K562 (cell line): ENCODE results near the gene FAR2. TPM values are rescaled to one million over a fixed set of nuclear protein-coding genes. Genes with fewer than 3 reads are reported as not detected.

ENCODE experiments used
- RBM25 ChIP-seq: fragments of 200-400 bp; formaldehyde crosslinking; IDR thresholded peaks from 2 replicates; pipeline ENCODE4 v1.6.1; 2018; ENCODE audit warnings: low read length, low read depth, moderate library complexity; ENCODE audit not compliant: severe bottlenecking
- SMAD2 ChIP-seq: fragments of 150-350 bp; IDR thresholded peaks from 2 replicates; pipeline ENCODE4 v1.6.1; 2014; ENCODE audit warnings: low read depth, mild to moderate bottlenecking, low read length
- TAF7 ChIP-seq: fragments of 450-650 bp; IDR thresholded peaks from 2 replicates; pipeline ENCODE4 v1.6.1; 2016; ENCODE audit warnings: missing genetic modification characterization, missing compliant biosample characterization
- ZNF121 ChIP-seq: sonication (generic); formaldehyde crosslinking; conservative IDR thresholded peaks from 2 replicates; pipeline ENCODE4 v1.8.0; 2022; ENCODE audit warnings: missing genetic modification reagents
- polyA plus RNA-seq, 8 experiments: library from polyadenylated mRNA; depleted of rRNA in 4 of 8; stranded (reverse) in 5 of 8; unstranded in 3 of 8; fragments of >200 nt; fragmentation: Nextera tagmentation in 2 of 8; fragmentation: Illumina TruSeq in 1 of 8; extraction: Ambion mirVana in 2 of 8; extraction: Trizol in 1 of 8; gene quantifications; 2 replicates each; pipeline versions ENCODE4 v1.2.1 to v1.2.3, GENCODE V29; 2011 to 2014; ENCODE audit warnings: inconsistent platforms in 1 of 8, missing spikeins in 1 of 8
- total RNA-seq, 7 experiments: library from RNA; depleted of rRNA in 6 of 7; stranded (reverse); fragments of >200 nt in 6 of 7; fragmentation: Illumina TruSeq in 2 of 7; extraction: Trizol in 2 of 7; gene quantifications; 2 replicates each; pipeline versions ENCODE4 v1.2.1 to v1.2.3, GENCODE V29; 2011 to 2021; ENCODE audit warnings: low replicate concordance in 1 of 7
- TF ChIP-seq, protein P1 (sequence below), 2 experiments: fragments of 450-650 bp in 1 of 2; IDR thresholded peaks; 2 replicates each; pipeline ENCODE4 v1.6.1; 2011 to 2017; ENCODE audit warnings: low read depth in 2 of 2, antibody characterized with exemption in 1 of 2, borderline replicate concordance in 1 of 2, low read length in 1 of 2, mild to moderate bottlenecking in 1 of 2, mixed read lengths in 1 of 2; ENCODE audit not compliant: control insufficient read depth in 1 of 2
- TF ChIP-seq, protein P2 (sequence below), 2 experiments: fragments of 150-350 bp in 1 of 2; IDR thresholded peaks; 2 replicates each; pipeline ENCODE4 v1.6.1; 2012 to 2016; ENCODE audit warnings: low read depth in 2 of 2, low read length in 2 of 2, mild to moderate bottlenecking in 1 of 2, moderate library complexity in 1 of 2

The FAR2 gene
- total and polyA plus RNA-seq, 9 of the 15 experiments (the other 6 are each of a cell fraction or from before 2014, with no cell fraction given), result 5.0 to 13.4 (median 8.5) TPM

DNA sequence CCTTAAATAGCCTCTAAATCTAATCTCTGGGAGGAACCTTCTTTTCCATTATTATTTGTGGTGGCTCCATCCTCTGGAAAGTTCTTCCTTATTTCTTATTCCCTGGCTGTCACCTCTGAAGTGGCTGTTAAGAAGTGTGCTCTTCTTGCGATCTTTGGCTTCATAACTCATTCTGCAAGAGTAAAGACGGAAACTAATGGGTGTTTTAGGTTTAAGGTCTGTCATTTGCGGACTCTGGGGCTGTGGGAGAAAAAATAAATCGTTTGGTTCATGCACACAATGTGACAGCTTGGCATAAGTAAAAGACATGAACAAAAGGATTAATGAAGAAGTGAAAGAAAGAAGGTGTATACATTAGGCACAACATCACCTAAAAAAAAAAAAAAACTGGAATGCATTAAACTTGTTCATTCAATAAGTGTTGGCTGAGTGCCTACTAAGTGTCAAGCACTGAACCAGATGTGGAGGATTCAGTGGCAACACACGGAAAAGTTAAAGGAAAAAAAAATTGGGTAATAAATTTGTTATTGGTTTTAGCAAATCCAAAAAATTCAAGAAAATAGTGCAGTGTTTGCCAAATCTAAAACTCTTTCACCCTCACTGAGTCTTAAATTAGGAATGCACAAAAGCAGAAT, 132.4 kb downstream of the FAR2 start (continued):
- TF ChIP-seq TAF7 (tag), result no peak
- TF ChIP-seq ZNF121 (CRISPR knock-in tag), result no peak
- TF ChIP-seq RBM25, result no peak
- TF ChIP-seq, protein P1, sequence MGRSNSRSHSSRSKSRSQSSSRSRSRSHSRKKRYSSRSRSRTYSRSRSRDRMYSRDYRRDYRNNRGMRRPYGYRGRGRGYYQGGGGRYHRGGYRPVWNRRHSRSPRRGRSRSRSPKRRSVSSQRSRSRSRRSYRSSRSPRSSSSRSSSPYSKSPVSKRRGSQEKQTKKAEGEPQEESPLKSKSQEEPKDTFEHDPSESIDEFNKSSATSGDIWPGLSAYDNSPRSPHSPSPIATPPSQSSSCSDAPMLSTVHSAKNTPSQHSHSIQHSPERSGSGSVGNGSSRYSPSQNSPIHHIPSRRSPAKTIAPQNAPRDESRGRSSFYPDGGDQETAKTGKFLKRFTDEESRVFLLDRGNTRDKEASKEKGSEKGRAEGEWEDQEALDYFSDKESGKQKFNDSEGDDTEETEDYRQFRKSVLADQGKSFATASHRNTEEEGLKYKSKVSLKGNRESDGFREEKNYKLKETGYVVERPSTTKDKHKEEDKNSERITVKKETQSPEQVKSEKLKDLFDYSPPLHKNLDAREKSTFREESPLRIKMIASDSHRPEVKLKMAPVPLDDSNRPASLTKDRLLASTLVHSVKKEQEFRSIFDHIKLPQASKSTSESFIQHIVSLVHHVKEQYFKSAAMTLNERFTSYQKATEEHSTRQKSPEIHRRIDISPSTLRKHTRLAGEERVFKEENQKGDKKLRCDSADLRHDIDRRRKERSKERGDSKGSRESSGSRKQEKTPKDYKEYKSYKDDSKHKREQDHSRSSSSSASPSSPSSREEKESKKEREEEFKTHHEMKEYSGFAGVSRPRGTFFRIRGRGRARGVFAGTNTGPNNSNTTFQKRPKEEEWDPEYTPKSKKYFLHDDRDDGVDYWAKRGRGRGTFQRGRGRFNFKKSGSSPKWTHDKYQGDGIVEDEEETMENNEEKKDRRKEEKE (IDR thresholded peaks at IDR 0.05; ENCODE audit: borderline replicate concordance in 1 of 2, control insufficient read depth in 1 of 2, low read depth in 2 of 2, low read length in 1 of 2), result no peak
- TF ChIP-seq, protein P2, sequence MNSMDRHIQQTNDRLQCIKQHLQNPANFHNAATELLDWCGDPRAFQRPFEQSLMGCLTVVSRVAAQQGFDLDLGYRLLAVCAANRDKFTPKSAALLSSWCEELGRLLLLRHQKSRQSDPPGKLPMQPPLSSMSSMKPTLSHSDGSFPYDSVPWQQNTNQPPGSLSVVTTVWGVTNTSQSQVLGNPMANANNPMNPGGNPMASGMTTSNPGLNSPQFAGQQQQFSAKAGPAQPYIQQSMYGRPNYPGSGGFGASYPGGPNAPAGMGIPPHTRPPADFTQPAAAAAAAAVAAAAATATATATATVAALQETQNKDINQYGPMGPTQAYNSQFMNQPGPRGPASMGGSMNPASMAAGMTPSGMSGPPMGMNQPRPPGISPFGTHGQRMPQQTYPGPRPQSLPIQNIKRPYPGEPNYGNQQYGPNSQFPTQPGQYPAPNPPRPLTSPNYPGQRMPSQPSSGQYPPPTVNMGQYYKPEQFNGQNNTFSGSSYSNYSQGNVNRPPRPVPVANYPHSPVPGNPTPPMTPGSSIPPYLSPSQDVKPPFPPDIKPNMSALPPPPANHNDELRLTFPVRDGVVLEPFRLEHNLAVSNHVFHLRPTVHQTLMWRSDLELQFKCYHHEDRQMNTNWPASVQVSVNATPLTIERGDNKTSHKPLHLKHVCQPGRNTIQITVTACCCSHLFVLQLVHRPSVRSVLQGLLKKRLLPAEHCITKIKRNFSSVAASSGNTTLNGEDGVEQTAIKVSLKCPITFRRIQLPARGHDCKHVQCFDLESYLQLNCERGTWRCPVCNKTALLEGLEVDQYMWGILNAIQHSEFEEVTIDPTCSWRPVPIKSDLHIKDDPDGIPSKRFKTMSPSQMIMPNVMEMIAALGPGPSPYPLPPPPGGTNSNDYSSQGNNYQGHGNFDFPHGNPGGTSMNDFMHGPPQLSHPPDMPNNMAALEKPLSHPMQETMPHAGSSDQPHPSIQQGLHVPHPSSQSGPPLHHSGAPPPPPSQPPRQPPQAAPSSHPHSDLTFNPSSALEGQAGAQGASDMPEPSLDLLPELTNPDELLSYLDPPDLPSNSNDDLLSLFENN (IDR thresholded peaks at IDR 0.05; ENCODE audit: low read depth in 2 of 2, low read length in 2 of 2), result no peak
- TF ChIP-seq SMAD2, result no peak
